ENCODE measurements around the gene ACSS1.

GRCh38 chr20:25036331-25036936 is 21.5 kb downstream of the ACSS1 start:
- TF ChIP-seq EZH2 (IDR thresholded peaks at IDR 0.05) (no peak), POLR2AphosphoS5 (IDR thresholded peaks at IDR 0.05; ENCODE audit: borderline replicate concordance, low read depth, low read length) (no peak)

Data from SK-N-MC (cell line).